ENCODE results near the gene LY6G6C.

LY6G6C gene

DNA sequence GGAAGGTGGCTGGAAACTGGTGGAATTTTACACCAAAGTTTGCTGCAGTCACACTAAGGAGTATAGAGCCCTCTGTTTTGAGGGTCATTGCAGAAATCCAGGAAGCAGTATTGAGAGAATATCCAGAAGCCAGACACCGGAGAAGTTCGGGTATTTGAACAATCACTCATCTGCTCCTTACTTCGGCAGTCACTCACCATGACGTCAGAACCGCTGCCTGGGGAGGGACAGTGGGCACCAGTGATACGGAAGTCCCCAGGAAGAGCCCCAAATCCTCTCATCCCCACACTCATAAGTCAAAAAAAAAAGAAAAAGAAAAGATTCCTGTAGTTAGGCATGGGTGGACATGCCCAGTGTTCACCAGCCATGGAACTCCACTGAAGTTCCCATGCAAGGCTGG, 44.6 kb downstream of the LY6G6C start:
- DNase-seq = no peak

DNA sequence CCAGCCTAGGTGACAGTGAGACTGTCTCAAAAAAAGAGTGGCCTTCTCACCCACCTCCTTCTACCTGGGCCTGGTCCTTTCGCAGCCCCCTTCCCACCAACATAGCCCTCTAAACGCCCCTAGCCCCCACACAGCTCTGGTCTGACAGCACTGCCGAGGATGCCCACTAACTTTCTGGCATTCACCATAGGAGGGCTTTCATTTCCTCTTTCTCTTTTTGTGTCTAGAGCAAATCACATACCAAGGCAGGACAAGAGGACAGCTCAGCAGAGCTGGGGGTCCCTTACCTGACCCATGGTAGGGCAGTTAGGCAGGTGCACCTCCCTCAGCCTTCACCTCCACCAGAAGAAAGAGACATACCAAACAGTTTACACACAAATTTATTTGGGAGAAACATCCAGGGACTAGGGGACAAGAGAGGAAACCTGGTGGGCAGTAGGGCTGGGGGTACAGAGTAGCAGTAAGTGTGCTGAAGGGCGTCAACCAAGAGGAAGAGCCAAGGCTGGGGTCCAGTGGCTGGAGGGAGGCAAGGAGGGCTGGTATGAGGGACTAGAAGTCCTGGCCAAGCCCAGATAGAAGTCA, 45.1 kb downstream of the LY6G6C start:
- no peak for DNase-seq

DNA sequence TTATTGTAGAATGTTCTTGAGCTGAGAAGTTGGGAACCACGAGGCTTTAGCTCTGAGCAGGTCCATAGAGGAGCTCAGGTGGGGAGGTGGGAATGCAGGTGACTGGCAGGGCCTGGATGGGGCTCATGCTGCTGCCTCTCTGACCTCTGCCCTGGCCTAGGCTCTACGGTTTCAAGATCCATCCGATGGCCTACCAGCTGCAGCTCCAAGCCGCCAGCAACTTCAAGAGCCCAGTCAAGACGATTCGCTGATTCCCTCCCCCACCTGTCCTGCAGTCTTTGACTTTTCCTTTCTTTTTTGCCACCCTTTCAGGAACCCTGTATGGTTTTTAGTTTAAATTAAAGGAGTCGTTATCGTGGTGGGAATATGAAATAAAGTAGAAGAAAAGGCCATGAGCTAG, 51.9 kb downstream of the LY6G6C start, which contains the start of gene LY6G5B:
TSS of gene LY6G5B (plus strand) at position 301 of the 400 bp plus-strand sequence. CDS start 975 bp downstream, outside the sequence.
- DNase-seq = no peak
